Measurements from ENCODE around the gene KEAP1.

- TF ChIP-seq CTCF (conservative IDR thresholded peaks at IDR 0.05; ENCODE audit: low read length): no peak
- TF ChIP-seq EZH2phosphoT487 (IDR thresholded peaks at IDR 0.05; ENCODE audit: borderline replicate concordance, low read depth, low read length): 0 out of 2 replicates have a peak, but pooled peaks have one; percentile 58
Measured at GRCh38 chr19:10518444-10519361, 15.5 kb upstream of the KEAP1 start.
